GM12874 (cell line): ENCODE results near the gene B3GLCT.

Source experiments
- CTCF ChIP-seq: IDR thresholded peaks from 2 replicates; pipeline ENCODE4 v1.5.1; 2011; ENCODE audit warnings: low read depth, mild to moderate bottlenecking, control low read depth, low read length, moderate library complexity; ENCODE audit not compliant: insufficient read depth

The B3GLCT gene

GRCh38 chr13:31355001-31355400, 155.2 kb downstream of the B3GLCT start:
- TF ChIP-seq CTCF, result no peak

GRCh38 chr13:31356991-31357390, 157.2 kb downstream of the B3GLCT start:
- TF ChIP-seq CTCF, result no peak

GRCh38 chr13:31357581-31357980, 157.8 kb downstream of the B3GLCT start:
- TF ChIP-seq CTCF, result no peak

- no peak for TF ChIP-seq CTCF
Measured at GRCh38 chr13:31361673-31362072, 161.9 kb downstream of the B3GLCT start.

GRCh38 chr13:31365630-31366029, 165.9 kb downstream of the B3GLCT start:
- TF ChIP-seq CTCF, result no peak

- no peak for TF ChIP-seq CTCF
Measured at GRCh38 chr13:31367410-31367809, 167.6 kb downstream of the B3GLCT start.

GRCh38 chr13:31369213-31369612, 169.4 kb downstream of the B3GLCT start:
- no peak for TF ChIP-seq CTCF

- no peak for TF ChIP-seq CTCF
Measured at GRCh38 chr13:31372454-31372853, 172.7 kb downstream of the B3GLCT start.
